Osteocyte (in vitro differentiated cells): ENCODE results near the gene SEMA5B. TPM values are rescaled to one million over a fixed set of nuclear protein-coding genes. Genes with fewer than 3 reads are reported as not detected.

ENCODE experiments used
- DNase-seq: peaks from one replicate; pipeline ENCODE4 v3.0.0; 2021; ENCODE audit warnings: mixed read lengths; ENCODE audit not compliant: unreplicated experiment; ENCODE audit errors: extremely low spot score
- H3K27ac Mint-ChIP-seq: one replicate; pipeline ENCODE4 v1.8.0; 2021; ENCODE audit warnings: mild to moderate bottlenecking, mixed read lengths; ENCODE audit not compliant: unreplicated experiment
- H3K27me3 Mint-ChIP-seq: one replicate; pipeline ENCODE4 v1.8.0; 2021; ENCODE audit warnings: mixed read lengths; ENCODE audit not compliant: unreplicated experiment
- H3K36me3 Mint-ChIP-seq: one replicate; pipeline ENCODE4 v1.8.0; 2021; ENCODE audit warnings: mixed read lengths; ENCODE audit not compliant: unreplicated experiment
- H3K4me1 Mint-ChIP-seq: one replicate; pipeline ENCODE4 v1.8.0; 2021; ENCODE audit warnings: mixed read lengths; ENCODE audit not compliant: unreplicated experiment
- H3K4me3 Mint-ChIP-seq: one replicate; pipeline ENCODE4 v1.8.0; 2021; ENCODE audit warnings: mild to moderate bottlenecking, moderate library complexity, mixed read lengths; ENCODE audit not compliant: unreplicated experiment
- H3K9me3 Mint-ChIP-seq: one replicate; pipeline ENCODE4 v1.8.0; 2021; ENCODE audit warnings: mixed read lengths; ENCODE audit not compliant: unreplicated experiment
- CTCF ChIP-seq: fragments of 200-600 bp; sonication (generic); IDR thresholded peaks from 2 replicates; pipeline ENCODE4 v1.5.0; 2021; ENCODE audit warnings: antibody characterized with exemption, mild to moderate bottlenecking, moderate library complexity
- total RNA-seq: library from RNA; stranded (reverse); gene quantifications from 2 replicates; pipeline ENCODE4 v1.2.1, GENCODE V29; 2021

Gene SEMA5B
- total RNA-seq, 1 donor from 2014 or later: 1.3 TPM

GRCh38 chr3:123032057-123032456, 4.5 kb upstream of the SEMA5B start:
- Mint-ChIP-seq H3K9me3 (no peaks in the 10 kb centered on the region), H3K36me3 (no peaks in the 10 kb centered on the region), H3K27me3 (peaks cover 32% of the 10 kb centered on the region), H3K4me3 (no peak overlapping the region), H3K27ac (no peak overlapping the region), H3K4me1 (peaks cover 19% of the 10 kb centered on the region)
- DNase-seq: no peak
- no peak for TF ChIP-seq CTCF

- Mint-ChIP-seq H3K27me3 (peaks cover 38% of the 10 kb centered on the region), H3K4me1 (peaks cover 18% of the 10 kb centered on the region), H3K9me3 (no peaks in the 10 kb centered on the region), H3K27ac (no peak overlapping the region), H3K4me3 (no peak overlapping the region), H3K36me3 (no peaks in the 10 kb centered on the region)
- no peak for TF ChIP-seq CTCF
- DNase-seq: no peak
Observed at GRCh38 chr3:123031051-123031450, 3.5 kb upstream of the SEMA5B start.

- peak overlapping the region; percentile 75 for H3K4me3 Mint-ChIP-seq
- H3K27ac Mint-ChIP-seq: no peak overlapping the region
- no peaks in the 10 kb centered on the region for H3K36me3 Mint-ChIP-seq
- DNase-seq: no peak
- H3K27me3 Mint-ChIP-seq: peaks cover 55% of the 10 kb centered on the region
- peaks cover 18% of the 10 kb centered on the region for H3K4me1 Mint-ChIP-seq
- peak; percentile 74 for TF ChIP-seq CTCF
- no peaks in the 10 kb centered on the region for H3K9me3 Mint-ChIP-seq
Observed at GRCh38 chr3:123028233-123028828, 768 bp upstream of the SEMA5B start.

- Mint-ChIP-seq H3K9me3 (no peaks in the 10 kb centered on the region), H3K4me3 (peak overlapping the region; percentile 77), H3K4me1 (peaks cover 18% of the 10 kb centered on the region), H3K36me3 (no peaks in the 10 kb centered on the region), H3K27me3 (peaks cover 67% of the 10 kb centered on the region), H3K27ac (no peak overlapping the region)
- DNase-seq: no peak
- TF ChIP-seq CTCF: no peak
Observed at GRCh38 chr3:123026565-123027291, 835 bp downstream of the SEMA5B start.
